Loucy (cell line): Measurements from ENCODE around the gene SCYGR8.

Source experiments
- CTCF ChIP-seq: fragments of 200-600 bp; sonication (generic); conservative IDR thresholded peaks from 2 replicates; pipeline ENCODE4 v1.5.1; 2014; ENCODE audit warnings: mild to moderate bottlenecking, antibody characterized with exemption, low read length
- EZH2phosphoT487 ChIP-seq: fragments of 200-600 bp; IDR thresholded peaks from 2 replicates; pipeline ENCODE4 v1.6.1; 2018; ENCODE audit warnings: antibody characterized with exemption, mild to moderate bottlenecking, moderate library complexity, borderline replicate concordance

- no peak for TF ChIP-seq CTCF
- no peak for TF ChIP-seq EZH2phosphoT487
Measured at GRCh38 chr2:227774895-227775842, 29.5 kb downstream of the SCYGR8 start.
